ENCODE measurements around the gene GBX1. TPM values are rescaled to one million over a fixed set of nuclear protein-coding genes. Genes with fewer than 3 reads are reported as not detected.

GBX1 gene
- total RNA-seq, 2 donors from 2014 or later: 1.2 TPM; not detected in 1

GRCh38 chr7:151133266-151133985 is 34.1 kb downstream of the GBX1 start:
- no peak overlapping the region for H3K27ac Mint-ChIP-seq
- no peaks in the 10 kb centered on the region for H3K9me3 Mint-ChIP-seq
- peaks cover 20% of the 10 kb centered on the region for H3K36me3 Mint-ChIP-seq (ENCODE audit: low read depth)
- H3K27me3 Mint-ChIP-seq: no peaks in the 10 kb centered on the region
- H3K4me3 Mint-ChIP-seq: no peak overlapping the region
- ATAC-seq (replicated peaks): no peak
- H3K4me1 Mint-ChIP-seq: no peaks in the 10 kb centered on the region

DNA sequence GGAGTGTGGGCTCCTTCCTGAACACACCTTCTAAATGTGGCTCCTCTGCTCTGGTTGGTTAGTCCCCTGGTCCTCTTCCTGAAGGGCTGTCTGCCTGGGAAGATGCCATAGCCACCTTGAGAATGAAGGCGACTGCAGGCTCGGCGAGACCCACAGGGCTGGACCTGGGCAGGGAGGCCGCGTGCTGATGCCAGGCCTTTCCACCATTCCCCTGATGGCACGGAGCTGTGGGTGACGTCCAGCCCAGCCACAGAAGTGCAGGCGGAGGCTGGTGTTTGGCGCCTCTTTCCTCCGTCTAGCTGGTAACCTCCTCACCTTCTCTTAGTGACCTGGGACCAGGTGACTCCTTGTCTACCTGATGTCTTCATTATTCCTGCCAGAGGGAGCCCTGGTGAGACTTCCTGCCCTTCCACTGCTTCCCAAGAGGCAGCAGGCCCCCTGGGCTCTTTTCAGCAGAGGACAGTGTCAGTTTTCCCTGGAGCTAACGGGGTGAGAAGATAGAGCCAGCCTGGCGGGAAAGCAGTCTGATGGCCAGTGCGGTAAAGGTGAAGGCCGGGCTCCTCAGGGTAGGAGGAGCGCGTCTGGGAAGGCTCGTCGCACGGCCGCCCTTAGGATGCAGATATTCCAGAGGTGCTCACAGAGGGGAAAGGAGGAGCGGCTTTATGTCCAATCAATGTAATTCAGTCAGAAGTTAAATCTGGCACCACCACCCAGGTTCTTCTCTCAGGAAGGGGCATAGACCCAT is 34.9 kb downstream of the GBX1 start:
- Mint-ChIP-seq H3K4me1 (no peaks in the 10 kb centered on the region), H3K4me3 (no peak overlapping the region), H3K27me3 (no peaks in the 10 kb centered on the region), H3K9me3 (no peaks in the 10 kb centered on the region), H3K36me3 (ENCODE audit: low read depth) (peaks cover 20% of the 10 kb centered on the region), H3K27ac (no peak overlapping the region)
- no peak for ATAC-seq (replicated peaks)

- H3K36me3 Mint-ChIP-seq (ENCODE audit: low read depth): peaks cover 20% of the 10 kb centered on the region
- no peak overlapping the region for H3K27ac Mint-ChIP-seq
- no peak for ATAC-seq (replicated peaks)
- H3K27me3 Mint-ChIP-seq: no peaks in the 10 kb centered on the region
- no peaks in the 10 kb centered on the region for H3K9me3 Mint-ChIP-seq
- H3K4me1 Mint-ChIP-seq: no peaks in the 10 kb centered on the region
- H3K4me3 Mint-ChIP-seq: no peak overlapping the region
These were observed 35.8 kb downstream of the GBX1 start for GRCh38 chr7:151131592-151132293.

DNA sequence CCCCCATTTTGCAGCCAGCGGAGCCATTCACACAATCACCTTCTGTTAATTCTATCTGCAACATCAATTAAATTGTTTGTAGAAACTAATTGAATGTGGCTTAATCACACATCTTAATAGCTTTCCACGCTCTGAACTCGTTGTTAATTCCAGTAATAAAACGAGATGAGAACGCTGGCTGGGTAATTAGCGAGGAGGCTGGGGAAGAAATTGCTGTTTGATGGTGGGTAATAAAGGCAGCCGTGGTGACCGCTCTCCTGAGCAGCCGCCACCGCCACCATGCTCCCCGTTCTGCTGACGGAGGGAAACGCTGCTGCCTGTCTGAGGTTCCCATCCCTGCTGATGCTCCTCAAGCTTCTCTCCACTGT is 36.3 kb downstream of the GBX1 start:
- no peak overlapping the region for H3K27ac Mint-ChIP-seq
- H3K36me3 Mint-ChIP-seq (ENCODE audit: low read depth): peaks cover 20% of the 10 kb centered on the region
- no peaks in the 10 kb centered on the region for H3K9me3 Mint-ChIP-seq
- no peaks in the 10 kb centered on the region for H3K27me3 Mint-ChIP-seq
- no peak for ATAC-seq (replicated peaks)
- H3K4me1 Mint-ChIP-seq: no peaks in the 10 kb centered on the region
- no peak overlapping the region for H3K4me3 Mint-ChIP-seq

DNA sequence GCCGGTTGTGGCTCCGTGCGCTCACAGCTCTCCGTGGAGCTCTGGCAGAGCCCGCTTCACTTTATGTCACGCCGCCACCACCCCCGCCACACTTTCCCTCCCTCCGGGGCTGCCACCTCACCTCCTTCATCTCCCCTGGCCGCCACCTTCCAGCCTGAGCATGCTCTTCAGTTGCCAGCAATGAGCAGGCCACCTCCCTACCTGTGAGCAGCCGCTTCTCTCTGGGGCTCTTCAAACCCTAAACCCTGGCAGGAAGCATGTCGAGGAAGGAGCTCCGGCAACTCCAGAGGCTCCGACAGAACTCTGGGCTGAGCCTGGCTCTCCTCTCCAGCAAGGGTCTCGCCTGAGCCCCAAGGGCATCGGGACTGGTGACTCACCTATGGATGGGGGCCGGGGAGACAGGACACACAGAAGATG is 36.7 kb downstream of the GBX1 start:
- Mint-ChIP-seq H3K27ac (no peak overlapping the region), H3K36me3 (ENCODE audit: low read depth) (peaks cover 20% of the 10 kb centered on the region), H3K27me3 (no peaks in the 10 kb centered on the region), H3K4me1 (no peaks in the 10 kb centered on the region), H3K4me3 (no peak overlapping the region), H3K9me3 (no peaks in the 10 kb centered on the region)
- ATAC-seq (replicated peaks): no peak

GRCh38 chr7:151129960-151130591 is 37.4 kb downstream of the GBX1 start:
- peaks cover 20% of the 10 kb centered on the region for H3K36me3 Mint-ChIP-seq (ENCODE audit: low read depth)
- H3K9me3 Mint-ChIP-seq: no peaks in the 10 kb centered on the region
- ATAC-seq (replicated peaks): no peak
- H3K4me1 Mint-ChIP-seq: no peaks in the 10 kb centered on the region
- no peaks in the 10 kb centered on the region for H3K27me3 Mint-ChIP-seq
- H3K4me3 Mint-ChIP-seq: no peak overlapping the region
- H3K27ac Mint-ChIP-seq: no peak overlapping the region

DNA sequence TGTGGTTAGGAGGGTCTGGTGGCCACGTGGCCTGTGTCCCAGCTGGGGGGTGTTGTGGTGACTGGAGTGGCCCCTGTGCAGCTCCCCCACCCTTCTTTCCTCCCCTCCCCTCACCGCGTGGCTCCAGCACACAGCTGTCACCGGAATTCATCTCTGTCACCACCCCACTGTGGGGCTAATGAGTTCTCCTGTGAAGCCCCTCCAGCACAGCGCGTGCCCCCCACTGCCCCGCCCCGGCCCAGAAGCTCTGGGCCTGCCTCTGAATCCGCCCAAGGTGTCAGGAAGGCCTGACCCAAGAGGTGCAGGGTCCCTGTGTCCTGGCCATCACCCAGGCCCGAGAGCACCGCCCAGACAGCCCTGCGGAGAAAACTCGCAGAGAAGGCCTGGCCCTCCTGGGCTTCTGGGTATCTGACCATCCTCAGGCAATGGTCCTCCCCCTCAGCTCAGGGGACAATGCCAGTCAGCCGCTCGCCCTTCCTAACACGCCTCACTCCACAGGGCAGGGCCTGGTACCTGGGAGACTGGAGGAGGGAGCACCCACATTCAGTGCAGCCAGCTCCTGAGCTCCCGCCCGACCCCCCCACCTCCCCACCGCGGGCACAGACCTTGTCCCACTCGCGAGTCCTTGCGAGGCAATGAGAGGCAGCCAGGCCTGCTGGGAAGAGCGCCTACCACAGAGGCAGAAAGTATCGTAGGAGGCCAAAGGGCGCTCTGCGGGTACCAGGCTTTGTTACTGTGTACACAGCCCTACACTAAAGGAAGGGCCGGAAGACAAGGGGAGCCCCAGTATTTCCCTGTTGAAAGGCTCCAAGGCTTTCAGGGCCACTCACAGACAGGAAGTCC is 38.2 kb downstream of the GBX1 start:
- H3K27ac Mint-ChIP-seq: no peak overlapping the region
- H3K27me3 Mint-ChIP-seq: no peaks in the 10 kb centered on the region
- no peak overlapping the region for H3K4me3 Mint-ChIP-seq
- ATAC-seq (replicated peaks): no peak
- no peaks in the 10 kb centered on the region for H3K4me1 Mint-ChIP-seq
- no peaks in the 10 kb centered on the region for H3K9me3 Mint-ChIP-seq
- peaks cover 22% of the 10 kb centered on the region for H3K36me3 Mint-ChIP-seq (ENCODE audit: low read depth)

GRCh38 chr7:151128716-151129115 is 38.8 kb downstream of the GBX1 start:
- no peak for ATAC-seq (replicated peaks)
- Mint-ChIP-seq H3K4me1 (peaks cover 5% of the 10 kb centered on the region), H3K9me3 (no peaks in the 10 kb centered on the region), H3K36me3 (ENCODE audit: low read depth) (peaks cover 28% of the 10 kb centered on the region), H3K4me3 (no peak overlapping the region), H3K27ac (no peak overlapping the region), H3K27me3 (no peaks in the 10 kb centered on the region)

- Mint-ChIP-seq H3K36me3 (ENCODE audit: low read depth) (peaks cover 34% of the 10 kb centered on the region), H3K4me3 (no peak overlapping the region), H3K9me3 (no peaks in the 10 kb centered on the region), H3K4me1 (peaks cover 7% of the 10 kb centered on the region), H3K27ac (no peak overlapping the region), H3K27me3 (no peaks in the 10 kb centered on the region)
- ATAC-seq (replicated peaks): no peak
These were observed 39.4 kb downstream of the GBX1 start for GRCh38 chr7:151128144-151128543.

GRCh38 chr7:151126491-151127137 is 40.9 kb downstream of the GBX1 start:
- H3K9me3 Mint-ChIP-seq: no peaks in the 10 kb centered on the region
- H3K36me3 Mint-ChIP-seq (ENCODE audit: low read depth): peaks cover 31% of the 10 kb centered on the region
- H3K4me1 Mint-ChIP-seq: peaks cover 7% of the 10 kb centered on the region
- no peaks in the 10 kb centered on the region for H3K27me3 Mint-ChIP-seq
- no peak overlapping the region for H3K27ac Mint-ChIP-seq
- no peak for ATAC-seq (replicated peaks)
- no peak overlapping the region for H3K4me3 Mint-ChIP-seq

GRCh38 chr7:151125846-151126481 is 41.5 kb downstream of the GBX1 start:
- Mint-ChIP-seq H3K36me3 (ENCODE audit: low read depth) (peaks cover 33% of the 10 kb centered on the region), H3K4me1 (peaks cover 7% of the 10 kb centered on the region), H3K9me3 (no peaks in the 10 kb centered on the region), H3K27me3 (no peaks in the 10 kb centered on the region), H3K4me3 (no peak overlapping the region), H3K27ac (no peak overlapping the region)
- ATAC-seq (replicated peaks): no peak

- H3K4me3 Mint-ChIP-seq: no peak overlapping the region
- H3K27ac Mint-ChIP-seq: no peak overlapping the region
- no peaks in the 10 kb centered on the region for H3K27me3 Mint-ChIP-seq
- H3K9me3 Mint-ChIP-seq: no peaks in the 10 kb centered on the region
- ATAC-seq (replicated peaks): no peak
- peaks cover 33% of the 10 kb centered on the region for H3K36me3 Mint-ChIP-seq (ENCODE audit: low read depth)
- peaks cover 7% of the 10 kb centered on the region for H3K4me1 Mint-ChIP-seq
These were observed 42.0 kb downstream of the GBX1 start for GRCh38 chr7:151125470-151125845.

DNA sequence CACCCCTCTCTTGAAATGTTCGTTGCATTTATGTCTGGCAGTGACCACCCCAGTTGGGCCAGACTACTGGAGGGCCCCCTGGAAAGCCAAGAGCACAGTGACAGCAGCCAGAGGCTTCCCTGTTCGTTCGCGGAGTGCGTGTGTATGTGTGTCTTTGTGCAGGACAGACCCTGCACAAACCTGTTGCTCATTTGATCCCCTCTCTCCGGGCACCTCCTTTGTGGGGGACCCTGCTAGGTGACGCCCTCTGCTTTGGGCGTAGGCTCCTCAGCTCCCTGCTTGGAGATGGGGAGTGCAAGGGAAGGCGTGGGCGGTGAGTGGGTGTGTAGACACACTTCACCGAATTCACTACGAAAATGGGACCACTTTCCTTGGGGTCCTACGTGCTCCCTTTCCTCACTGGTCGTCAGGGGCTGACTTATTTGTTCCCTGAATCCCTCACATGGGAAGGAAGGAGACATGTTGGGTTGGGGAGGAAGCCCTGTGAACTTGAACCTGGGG is 42.5 kb downstream of the GBX1 start:
- H3K4me1 Mint-ChIP-seq: peaks cover 7% of the 10 kb centered on the region

More for the DNA sequence above, 42.5 kb downstream of the GBX1 start:
- Mint-ChIP-seq H3K36me3 (ENCODE audit: low read depth) (peaks cover 33% of the 10 kb centered on the region), H3K9me3 (no peaks in the 10 kb centered on the region), H3K27ac (no peak overlapping the region), H3K27me3 (no peaks in the 10 kb centered on the region), H3K4me3 (no peak overlapping the region)
- ATAC-seq (replicated peaks): no peak

All from activated T-helper 17 cell treated with anti-CD3 and anti-CD28 coated beads, Interleukin-2, amount 50 U/mL, for 72 hours (primary cell).